DND-41 (cell line): ENCODE results near the gene PI4KA.

Experiments
- ATAC-seq: fragments of 200-7000 bp; cut with Tn5 transposase; 3 replicates; pipeline ENCODE4 v1.9.1; 2021; ENCODE audit warnings: low read depth; ENCODE audit not compliant: insufficient read depth
- DNase-seq: peaks from one replicate; pipeline ENCODE4 v3.0.0-alpha.2; 2020
- H2AFZ ChIP-seq: 2 replicates; pipeline ENCODE4 v1.6.0; 2012; ENCODE audit warnings: low read depth, low read length
- H3K27ac ChIP-seq: 2 replicates; pipeline ENCODE4 v1.5.1; 2012; ENCODE audit warnings: low read length, inconsistent platforms
- H3K27me3 ChIP-seq: fragments of 200-600 bp; sonication (generic); 2 replicates; pipeline ENCODE4 v1.6.0; 2012; ENCODE audit warnings: low read length, mild to moderate bottlenecking, inconsistent platforms; ENCODE audit not compliant: insufficient read depth, poor library complexity
- H3K36me3 ChIP-seq: 2 replicates; pipeline ENCODE4 v1.5.1; 2012; ENCODE audit warnings: low read length, inconsistent platforms; ENCODE audit not compliant: insufficient read depth
- H3K4me1 ChIP-seq: 2 replicates; pipeline ENCODE4 v1.5.1; 2012; ENCODE audit warnings: mild to moderate bottlenecking, low read length; ENCODE audit not compliant: insufficient read depth
- H3K4me2 ChIP-seq: 2 replicates; pipeline ENCODE4 v1.6.0; 2012; ENCODE audit warnings: mild to moderate bottlenecking, moderate library complexity, low read length, inconsistent platforms; ENCODE audit not compliant: insufficient read depth
- H3K4me3 ChIP-seq, 2 experiments: fragments of 200-600 bp in 1 of 2; shearing (Covaris generic) in 1 of 2; 2 replicates each; pipeline ENCODE4 v1.5.1; 2012 to 2016; ENCODE audit warnings: inconsistent platforms in 2 of 2, low read length in 2 of 2, mild to moderate bottlenecking in 2 of 2, low read depth in 1 of 2, moderate library complexity in 1 of 2
- H3K79me2 ChIP-seq: 2 replicates; pipeline ENCODE4 v1.6.0; 2012; ENCODE audit warnings: low read length, inconsistent platforms; ENCODE audit not compliant: insufficient read depth
- H3K9ac ChIP-seq: 2 replicates; pipeline ENCODE4 v1.6.0; 2012; ENCODE audit warnings: low read depth, mild to moderate bottlenecking, inconsistent platforms, low read length, moderate library complexity
- H3K9me3 ChIP-seq: 2 replicates; pipeline ENCODE4 v1.5.1; 2012; ENCODE audit warnings: low read length, moderate library complexity, mild to moderate bottlenecking, inconsistent platforms; ENCODE audit not compliant: insufficient read depth, severe bottlenecking
- H4K20me1 ChIP-seq: 2 replicates; pipeline ENCODE4 v1.6.0; 2012; ENCODE audit warnings: low read length; ENCODE audit not compliant: insufficient read depth
- EZH2 ChIP-seq: IDR thresholded peaks from 3 replicates; pipeline ENCODE4 v1.6.1; 2012; ENCODE audit warnings: borderline replicate concordance, low read depth, mild to moderate bottlenecking, moderate library complexity, low read length, inconsistent platforms; ENCODE audit not compliant: severe bottlenecking
- TF ChIP-seq, protein P1 (sequence below): IDR thresholded peaks from 2 replicates; pipeline ENCODE4 v1.5.1; 2012; ENCODE audit warnings: borderline replicate concordance, low read length, moderate library complexity, mild to moderate bottlenecking; ENCODE audit not compliant: poor library complexity, severe bottlenecking; ENCODE audit errors: extremely low read depth

Gene PI4KA

GRCh38 chr22:20728523-20729190, 130.0 kb downstream of the PI4KA start:
- H4K20me1 ChIP-seq, result peaks cover 4% of the 10 kb centered on the region; the same call in 1 of the 2 replicates
- ATAC-seq (no peak), DNase-seq (no peak)
- H3K4me2 ChIP-seq, result no peak overlapping the region
- no peak for TF ChIP-seq EZH2
- TF ChIP-seq, protein P1, sequence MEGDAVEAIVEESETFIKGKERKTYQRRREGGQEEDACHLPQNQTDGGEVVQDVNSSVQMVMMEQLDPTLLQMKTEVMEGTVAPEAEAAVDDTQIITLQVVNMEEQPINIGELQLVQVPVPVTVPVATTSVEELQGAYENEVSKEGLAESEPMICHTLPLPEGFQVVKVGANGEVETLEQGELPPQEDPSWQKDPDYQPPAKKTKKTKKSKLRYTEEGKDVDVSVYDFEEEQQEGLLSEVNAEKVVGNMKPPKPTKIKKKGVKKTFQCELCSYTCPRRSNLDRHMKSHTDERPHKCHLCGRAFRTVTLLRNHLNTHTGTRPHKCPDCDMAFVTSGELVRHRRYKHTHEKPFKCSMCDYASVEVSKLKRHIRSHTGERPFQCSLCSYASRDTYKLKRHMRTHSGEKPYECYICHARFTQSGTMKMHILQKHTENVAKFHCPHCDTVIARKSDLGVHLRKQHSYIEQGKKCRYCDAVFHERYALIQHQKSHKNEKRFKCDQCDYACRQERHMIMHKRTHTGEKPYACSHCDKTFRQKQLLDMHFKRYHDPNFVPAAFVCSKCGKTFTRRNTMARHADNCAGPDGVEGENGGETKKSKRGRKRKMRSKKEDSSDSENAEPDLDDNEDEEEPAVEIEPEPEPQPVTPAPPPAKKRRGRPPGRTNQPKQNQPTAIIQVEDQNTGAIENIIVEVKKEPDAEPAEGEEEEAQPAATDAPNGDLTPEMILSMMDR, result no peak
- H3K4me1 ChIP-seq, result no peaks in the 10 kb centered on the region
- no peak overlapping the region for H3K9ac ChIP-seq
- no peaks in the 10 kb centered on the region for H3K9me3 ChIP-seq
- no peaks in the 10 kb centered on the region for H3K27me3 ChIP-seq
- no peaks in the 10 kb centered on the region for H3K79me2 ChIP-seq
- no peak overlapping the region for H3K4me3 ChIP-seq
- H3K27ac ChIP-seq, result no peak overlapping the region
- no peak overlapping the region for H2AFZ ChIP-seq
- H3K36me3 ChIP-seq, result peaks cover 66% of the 10 kb centered on the region

DNA sequence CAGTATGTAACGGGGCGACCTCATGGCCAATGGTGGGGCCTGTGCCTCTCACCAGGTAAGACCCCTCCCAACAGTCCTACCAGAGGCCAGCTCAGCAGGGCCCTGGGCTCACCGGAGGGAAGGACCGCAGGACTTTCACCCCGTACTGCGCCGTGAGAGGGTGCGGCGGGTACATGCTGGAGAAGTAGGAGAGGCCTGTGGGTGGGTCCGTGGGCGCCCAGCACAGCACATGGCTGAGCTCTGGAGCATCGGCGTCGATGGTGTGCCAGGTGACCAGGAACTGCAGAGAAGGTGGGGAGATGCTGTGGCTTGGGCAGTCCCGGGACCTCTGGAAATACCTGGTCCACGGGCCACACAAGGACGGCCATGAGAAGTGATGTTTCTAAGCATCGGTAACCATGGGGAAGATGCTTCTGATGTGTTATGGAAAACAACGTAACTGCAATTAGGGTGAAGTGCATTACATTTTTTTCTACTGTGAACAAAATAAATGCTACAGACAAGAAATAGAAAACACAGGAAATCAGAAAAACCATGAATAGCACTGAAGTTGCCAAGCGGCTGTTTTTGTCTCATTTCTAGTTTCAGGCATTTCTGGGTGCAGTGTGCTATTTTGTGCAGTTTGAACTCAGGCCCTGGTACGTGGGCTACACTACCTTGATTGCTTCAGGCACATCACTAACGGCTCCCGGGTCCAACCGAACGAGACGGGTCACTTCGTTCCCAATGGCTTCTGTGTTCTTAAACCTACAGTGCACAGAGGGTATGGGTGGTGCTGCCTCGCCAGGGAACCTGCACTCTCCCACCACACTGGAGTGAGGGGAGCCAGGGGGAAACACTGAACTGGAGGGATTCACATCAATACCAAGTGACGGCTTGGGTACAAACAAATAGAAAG, 131.2 kb downstream of the PI4KA start:
- H2AFZ ChIP-seq, result no peak overlapping the region
- no peak for ATAC-seq
- H3K9me3 ChIP-seq, result no peaks in the 10 kb centered on the region
- TF ChIP-seq EZH2, result no peak
- TF ChIP-seq, protein P1, result no peak
- H3K4me3 ChIP-seq, result no peak overlapping the region
- H3K79me2 ChIP-seq, result no peaks in the 10 kb centered on the region
- no peak overlapping the region for H3K9ac ChIP-seq
- no peaks in the 10 kb centered on the region for H3K4me1 ChIP-seq
- no peak overlapping the region for H3K27ac ChIP-seq
- no peak for DNase-seq
- H3K4me2 ChIP-seq, result no peak overlapping the region
- H3K27me3 ChIP-seq, result no peaks in the 10 kb centered on the region
- H4K20me1 ChIP-seq, result peaks cover 4% of the 10 kb centered on the region; the same call in 1 of the 2 replicates
- H3K36me3 ChIP-seq, result peaks cover 63% of the 10 kb centered on the region

DNA sequence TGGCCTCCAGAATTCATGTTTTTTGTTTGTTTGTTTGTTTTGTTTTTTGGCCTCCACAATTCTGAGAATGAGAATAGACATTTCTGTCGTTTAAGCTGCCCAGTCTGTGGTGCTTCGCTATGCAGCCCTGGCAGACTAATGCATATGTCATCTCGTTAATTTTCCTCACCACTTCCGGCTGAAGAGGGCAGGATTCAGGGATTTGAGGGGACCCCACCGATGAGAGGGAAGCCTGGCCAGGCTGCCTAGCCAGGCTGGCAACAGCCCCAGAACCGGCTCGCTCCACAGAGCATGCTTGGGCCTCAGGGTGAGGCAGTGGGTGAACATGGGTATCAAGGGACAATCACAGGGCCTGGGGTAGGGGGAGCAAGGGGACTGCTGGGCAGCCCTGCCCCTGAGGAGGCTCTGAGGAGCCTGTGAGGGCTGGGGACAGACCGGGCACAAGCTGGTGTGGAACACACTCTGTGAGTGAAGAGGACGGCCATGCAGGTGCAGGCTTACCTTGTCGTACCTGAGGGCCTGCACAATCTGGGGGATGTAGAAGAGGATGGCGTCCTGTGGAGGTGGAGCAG, 132.5 kb downstream of the PI4KA start:
- Histone ChIP-seq H4K20me1 (peaks cover 4% of the 10 kb centered on the region; the same call in 1 of the 2 replicates), H3K4me3 (no peak overlapping the region), H3K4me2 (no peak overlapping the region), H3K79me2 (no peaks in the 10 kb centered on the region), H3K36me3 (peaks cover 63% of the 10 kb centered on the region), H3K9ac (no peak overlapping the region), H3K27me3 (no peaks in the 10 kb centered on the region), H3K9me3 (no peaks in the 10 kb centered on the region), H3K27ac (no peak overlapping the region), H3K4me1 (no peaks in the 10 kb centered on the region), H2AFZ (no peak overlapping the region)
- TF ChIP-seq, protein P1, result no peak
- no peak for TF ChIP-seq EZH2
- no peak for DNase-seq
- no peak for ATAC-seq
